ENCODE results near the gene SAPCD1.
"Not testable (repeated sequence)": the region's sequence is repeated elsewhere in the genome, so short reads cannot be mapped to it uniquely, and the experiment has no call there.

SAPCD1 gene

DNA sequence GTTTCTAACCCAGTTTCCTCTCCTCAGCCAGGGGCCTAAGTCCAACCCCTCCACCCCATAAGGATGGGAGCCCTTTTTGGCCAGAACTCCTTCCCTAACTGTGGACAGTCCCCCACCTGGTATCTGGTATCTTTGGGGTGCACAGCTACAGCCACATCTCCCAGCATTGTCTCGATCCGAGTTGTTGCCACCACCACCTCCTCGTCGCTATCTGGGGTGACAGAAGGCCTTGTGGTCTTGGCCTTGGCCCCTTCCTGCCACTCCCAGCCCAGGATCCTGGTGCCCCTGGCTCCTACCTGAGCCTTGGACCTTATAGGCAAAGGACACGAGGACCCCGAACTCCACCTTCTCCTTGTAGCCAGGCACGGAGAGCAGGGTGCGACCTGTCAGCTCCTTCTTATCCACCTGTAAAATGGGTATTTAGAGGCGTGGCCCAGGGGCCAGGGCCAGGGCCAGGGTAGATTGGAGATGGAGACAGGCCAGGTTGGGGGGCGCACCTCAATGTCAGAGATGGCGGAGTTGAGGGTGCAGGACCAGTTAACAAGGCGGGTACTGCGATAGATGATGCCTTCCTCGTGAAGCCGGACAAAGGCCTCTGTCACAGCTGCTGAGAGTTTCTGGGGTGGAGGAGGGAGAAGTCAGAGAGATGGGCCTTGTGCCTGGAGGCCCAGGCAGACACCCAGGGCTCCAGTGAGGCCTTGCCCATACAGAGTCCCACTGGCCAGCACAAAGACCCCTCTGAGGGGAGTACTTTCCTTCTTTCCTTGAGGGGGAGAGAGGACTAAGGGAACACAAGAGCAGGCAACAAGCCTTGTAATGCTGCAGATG is 21.9 kb downstream of the SAPCD1 start:
- Histone ChIP-seq H3K27me3 (ENCODE audit: control insufficient read depth, insufficient read depth, low read length) (no peaks in the 10 kb centered on the region), H3K27ac (ENCODE audit: low read length) (no peak overlapping the region), H3K9ac (ENCODE audit: low read length) (no peak overlapping the region), H3K9me3 (ENCODE audit: control insufficient read depth, low read depth, low read length) (no peaks in the 10 kb centered on the region), H3K4me1 (ENCODE audit: control insufficient read depth, low read depth, low read length) (no peaks in the 10 kb centered on the region), H3K36me3 (ENCODE audit: control insufficient read depth, low read depth, low read length) (peaks cover 60% of the 10 kb centered on the region), H3K4me3 (ENCODE audit: low read length) (no peak overlapping the region)

DNA sequence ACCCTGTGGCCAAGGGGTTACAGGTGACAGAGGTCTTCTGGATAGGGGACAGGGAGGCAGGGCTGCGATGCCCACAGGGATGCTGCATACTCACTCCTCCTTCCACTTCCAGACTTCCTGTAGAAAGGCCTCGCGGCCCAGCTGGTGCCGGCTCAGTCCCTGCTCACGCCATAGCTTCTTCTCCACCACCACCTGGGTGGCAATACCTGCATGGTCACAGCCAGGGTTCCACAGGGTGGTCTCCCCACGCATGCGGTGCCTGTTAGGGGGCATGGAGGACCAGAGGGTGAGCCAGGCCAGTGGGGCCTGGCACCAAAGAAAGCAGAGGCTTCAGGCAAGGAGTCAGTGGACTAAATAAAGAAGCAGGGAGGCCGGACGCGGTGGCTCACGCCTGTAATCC is 23.0 kb downstream of the SAPCD1 start:
- Histone ChIP-seq H3K27me3 (ENCODE audit: control insufficient read depth, insufficient read depth, low read length) (no peaks in the 10 kb centered on the region), H3K4me1 (ENCODE audit: control insufficient read depth, low read depth, low read length) (no peaks in the 10 kb centered on the region), H3K27ac (ENCODE audit: low read length) (no peak overlapping the region), H3K4me3 (ENCODE audit: low read length) (no peak overlapping the region), H3K36me3 (ENCODE audit: control insufficient read depth, low read depth, low read length) (peaks cover 57% of the 10 kb centered on the region), H3K9me3 (ENCODE audit: control insufficient read depth, low read depth, low read length) (no peaks in the 10 kb centered on the region), H3K9ac (ENCODE audit: low read length) (no peak overlapping the region)

DNA sequence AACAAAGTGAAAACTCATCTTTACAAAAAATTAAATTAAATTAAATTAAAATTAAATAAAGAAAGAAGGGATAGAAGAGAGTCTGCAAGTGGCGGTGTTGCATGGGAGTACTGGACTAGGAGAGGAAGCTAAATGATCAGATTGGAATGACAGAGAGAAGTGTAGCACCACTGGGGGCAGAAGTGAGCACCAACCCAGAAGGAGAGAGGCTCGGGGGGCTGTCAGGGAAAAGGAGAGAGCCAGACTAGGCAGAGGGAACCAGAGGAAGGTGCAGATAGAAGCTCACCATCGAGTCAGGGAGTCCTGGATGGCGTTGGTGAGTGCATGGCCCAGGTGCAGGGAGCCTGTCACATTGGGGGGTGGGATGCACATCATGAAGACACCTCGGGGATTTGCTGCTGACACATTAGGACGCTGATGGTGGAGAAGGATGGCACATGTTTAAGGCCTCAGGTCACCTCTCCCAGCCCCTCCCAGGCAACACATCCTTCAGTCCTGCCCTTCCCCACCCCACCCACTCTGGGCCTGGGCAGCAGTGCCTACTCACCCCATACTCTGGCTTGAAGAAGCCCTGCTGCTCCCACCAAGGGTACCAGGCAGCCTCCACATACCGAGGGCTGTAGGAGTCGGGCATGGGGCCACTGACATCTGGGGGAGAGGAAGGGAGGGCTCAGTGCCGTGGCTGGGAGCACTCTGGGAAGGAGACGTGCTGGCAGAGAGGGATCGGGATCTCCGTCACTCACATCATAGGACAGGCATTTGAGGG is 29.1 kb downstream of the SAPCD1 start:
- Histone ChIP-seq H3K9ac (ENCODE audit: low read length) (no peak overlapping the region), H3K36me3 (ENCODE audit: control insufficient read depth, low read depth, low read length) (peaks cover 33% of the 10 kb centered on the region), H3K9me3 (ENCODE audit: control insufficient read depth, low read depth, low read length) (no peaks in the 10 kb centered on the region), H3K4me3 (ENCODE audit: low read length) (no peak overlapping the region), H3K4me1 (ENCODE audit: control insufficient read depth, low read depth, low read length) (peaks cover 5% of the 10 kb centered on the region), H3K27ac (ENCODE audit: low read length) (no peak overlapping the region), H3K27me3 (ENCODE audit: control insufficient read depth, insufficient read depth, low read length) (no peaks in the 10 kb centered on the region)

DNA sequence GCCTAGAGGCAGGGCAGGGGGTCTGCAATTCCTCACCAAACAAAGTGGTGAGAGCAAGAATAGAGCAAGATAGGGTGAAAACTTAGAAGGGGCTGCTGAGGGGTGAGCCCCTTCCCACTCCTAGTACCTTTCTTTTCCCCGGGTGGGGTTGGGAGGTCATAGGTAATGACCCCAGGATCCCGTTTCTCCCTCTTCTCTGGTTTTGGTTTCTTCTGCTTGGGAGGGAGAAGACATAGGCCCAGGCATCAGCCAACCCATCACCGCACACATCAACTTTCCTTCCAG is 29.6 kb downstream of the SAPCD1 start:
- H3K4me1 ChIP-seq (ENCODE audit: control insufficient read depth, low read depth, low read length): peaks cover 5% of the 10 kb centered on the region
- no peaks in the 10 kb centered on the region for H3K9me3 ChIP-seq (ENCODE audit: control insufficient read depth, low read depth, low read length)
- H3K9ac ChIP-seq (ENCODE audit: low read length): no peak overlapping the region
- peaks cover 29% of the 10 kb centered on the region for H3K36me3 ChIP-seq (ENCODE audit: control insufficient read depth, low read depth, low read length)
- H3K27me3 ChIP-seq (ENCODE audit: control insufficient read depth, insufficient read depth, low read length): no peaks in the 10 kb centered on the region
- no peak overlapping the region for H3K27ac ChIP-seq (ENCODE audit: low read length)
- H3K4me3 ChIP-seq (ENCODE audit: low read length): no peak overlapping the region

DNA sequence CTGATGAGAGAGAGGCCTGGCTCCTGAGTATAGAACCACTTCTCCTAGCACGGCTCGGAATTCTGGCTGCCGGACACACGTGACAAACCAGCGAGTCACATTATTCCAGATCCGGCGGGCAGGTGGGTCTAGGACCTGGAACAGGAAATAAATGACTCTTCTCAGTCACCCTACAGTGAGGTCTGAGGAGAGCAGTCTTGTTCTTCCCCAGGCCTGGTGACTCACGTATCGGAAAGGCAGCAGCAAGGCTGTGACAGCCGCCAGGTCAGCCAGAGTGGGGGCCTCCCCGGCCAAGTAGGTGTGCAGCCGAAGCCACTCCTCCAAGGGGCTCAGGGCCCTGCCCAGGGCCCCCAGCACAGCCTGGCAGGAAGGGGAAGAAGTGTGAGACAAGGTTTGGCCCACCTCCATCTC is 30.3 kb downstream of the SAPCD1 start:
- Histone ChIP-seq H3K4me3 (ENCODE audit: low read length) (no peak overlapping the region), H3K27me3 (ENCODE audit: control insufficient read depth, insufficient read depth, low read length) (no peaks in the 10 kb centered on the region), H3K27ac (ENCODE audit: low read length) (no peak overlapping the region), H3K4me1 (ENCODE audit: control insufficient read depth, low read depth, low read length) (peaks cover 5% of the 10 kb centered on the region), H3K9ac (ENCODE audit: low read length) (no peak overlapping the region), H3K36me3 (ENCODE audit: control insufficient read depth, low read depth, low read length) (peaks cover 33% of the 10 kb centered on the region), H3K9me3 (ENCODE audit: control insufficient read depth, low read depth, low read length) (no peaks in the 10 kb centered on the region)

DNA sequence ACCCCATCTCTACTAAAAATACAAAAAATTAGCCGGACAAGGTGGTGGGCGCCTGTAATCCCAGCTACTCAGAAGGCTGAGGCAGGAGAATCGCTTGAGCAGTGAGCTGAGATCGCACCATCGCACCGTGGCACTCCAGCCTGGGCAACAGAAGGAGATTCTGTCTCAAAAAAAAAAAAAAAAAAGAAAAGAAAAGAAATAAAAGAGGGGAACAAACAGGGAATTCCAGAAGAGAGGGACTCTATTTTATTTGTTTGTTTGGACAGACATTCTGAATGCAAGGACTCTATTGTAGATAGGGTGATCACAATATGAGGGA is 31.4 kb downstream of the SAPCD1 start:
- peaks cover 37% of the 10 kb centered on the region for H3K36me3 ChIP-seq (ENCODE audit: control insufficient read depth, low read depth, low read length)
- H3K4me1 ChIP-seq (ENCODE audit: control insufficient read depth, low read depth, low read length); H3K27me3 ChIP-seq (ENCODE audit: control insufficient read depth, insufficient read depth, low read length); H3K27ac ChIP-seq (ENCODE audit: low read length); H3K9me3 ChIP-seq (ENCODE audit: control insufficient read depth, low read depth, low read length); H3K9ac ChIP-seq (ENCODE audit: low read length): not testable (repeated sequence)
- peak overlapping the region; percentile 100 for H3K4me3 ChIP-seq (ENCODE audit: low read length)

DNA sequence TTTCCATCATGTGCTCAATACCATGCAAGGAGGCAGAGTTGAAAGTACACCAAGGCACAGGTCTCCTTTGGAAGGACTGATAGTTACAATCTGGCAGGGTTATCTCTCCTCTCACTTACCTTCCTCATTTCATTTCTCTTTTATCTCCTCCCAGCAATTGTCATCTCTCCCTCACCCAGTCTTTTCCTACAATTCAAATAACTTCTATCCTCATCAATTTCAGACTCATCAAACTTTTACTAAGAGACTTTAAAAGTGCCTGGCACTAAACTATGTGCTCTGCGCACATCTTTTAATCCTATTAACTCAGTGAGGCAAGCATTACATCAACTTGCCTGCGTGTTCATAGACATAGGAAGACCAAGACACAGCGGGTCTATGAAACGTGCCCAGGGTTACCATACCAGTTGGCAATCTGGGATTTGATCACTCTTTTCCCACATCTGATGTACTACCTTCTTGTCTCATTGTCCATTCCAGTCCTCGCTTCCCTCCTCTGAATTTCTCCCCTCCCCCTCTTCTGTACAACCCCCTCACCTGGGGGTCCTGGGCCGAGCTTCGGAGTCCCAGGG is 31.9 kb downstream of the SAPCD1 start:
- Histone ChIP-seq H3K27ac (ENCODE audit: low read length) (no peak overlapping the region), H3K27me3 (ENCODE audit: control insufficient read depth, insufficient read depth, low read length) (no peaks in the 10 kb centered on the region), H3K4me1 (ENCODE audit: control insufficient read depth, low read depth, low read length) (peaks cover 5% of the 10 kb centered on the region), H3K36me3 (ENCODE audit: control insufficient read depth, low read depth, low read length) (peaks cover 34% of the 10 kb centered on the region), H3K9me3 (ENCODE audit: control insufficient read depth, low read depth, low read length) (no peaks in the 10 kb centered on the region), H3K9ac (ENCODE audit: low read length) (peak overlapping the region; percentile 99), H3K4me3 (ENCODE audit: low read length) (peak overlapping the region; percentile 100)

DNA sequence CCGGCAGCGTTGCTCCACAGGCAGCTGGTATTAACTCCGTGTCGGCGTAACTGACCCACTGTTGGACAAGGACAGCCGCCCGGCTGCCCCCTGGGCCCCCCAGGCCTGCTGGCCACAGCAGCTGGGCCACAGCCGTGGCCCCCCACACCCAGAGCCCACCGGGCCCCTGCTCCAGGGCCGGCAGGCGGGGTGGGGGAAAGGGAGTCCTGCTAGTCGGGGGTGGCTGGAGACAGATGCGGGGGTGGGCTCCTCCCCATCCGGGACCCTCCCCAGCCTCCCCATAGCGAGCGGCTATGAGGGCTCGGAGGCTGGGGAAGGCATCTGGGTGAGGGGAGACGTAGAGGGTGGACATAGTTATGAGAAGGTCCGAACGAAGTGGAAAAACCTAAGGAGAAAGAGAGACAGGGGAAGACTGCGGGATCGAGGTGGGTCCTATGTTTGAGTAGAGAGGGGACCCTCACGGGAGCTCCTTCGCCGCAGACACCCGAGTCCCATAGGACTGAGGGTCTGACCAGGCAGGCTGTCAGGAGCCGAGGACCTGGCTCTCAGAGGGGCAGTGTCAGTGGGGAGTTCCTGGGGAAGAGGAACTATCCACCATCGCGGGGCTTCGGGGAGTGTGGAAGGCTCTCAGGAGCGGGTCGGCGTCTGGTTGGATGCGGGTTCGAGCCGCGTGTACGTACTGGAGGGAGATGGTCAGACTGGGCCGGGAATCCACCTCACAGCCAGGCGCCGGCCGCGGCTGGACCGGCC is 32.6 kb downstream of the SAPCD1 start:
- Histone ChIP-seq H3K4me3 (ENCODE audit: low read length) (peak overlapping the region; percentile 100), H3K27ac (ENCODE audit: low read length) (peak overlapping the region; percentile 81), H3K4me1 (ENCODE audit: control insufficient read depth, low read depth, low read length) (peaks cover 5% of the 10 kb centered on the region), H3K9ac (ENCODE audit: low read length) (peak overlapping the region; percentile 99), H3K27me3 (ENCODE audit: control insufficient read depth, insufficient read depth, low read length) (no peaks in the 10 kb centered on the region), H3K36me3 (ENCODE audit: control insufficient read depth, low read depth, low read length) (peaks cover 30% of the 10 kb centered on the region), H3K9me3 (ENCODE audit: control insufficient read depth, low read depth, low read length) (no peaks in the 10 kb centered on the region)

DNA sequence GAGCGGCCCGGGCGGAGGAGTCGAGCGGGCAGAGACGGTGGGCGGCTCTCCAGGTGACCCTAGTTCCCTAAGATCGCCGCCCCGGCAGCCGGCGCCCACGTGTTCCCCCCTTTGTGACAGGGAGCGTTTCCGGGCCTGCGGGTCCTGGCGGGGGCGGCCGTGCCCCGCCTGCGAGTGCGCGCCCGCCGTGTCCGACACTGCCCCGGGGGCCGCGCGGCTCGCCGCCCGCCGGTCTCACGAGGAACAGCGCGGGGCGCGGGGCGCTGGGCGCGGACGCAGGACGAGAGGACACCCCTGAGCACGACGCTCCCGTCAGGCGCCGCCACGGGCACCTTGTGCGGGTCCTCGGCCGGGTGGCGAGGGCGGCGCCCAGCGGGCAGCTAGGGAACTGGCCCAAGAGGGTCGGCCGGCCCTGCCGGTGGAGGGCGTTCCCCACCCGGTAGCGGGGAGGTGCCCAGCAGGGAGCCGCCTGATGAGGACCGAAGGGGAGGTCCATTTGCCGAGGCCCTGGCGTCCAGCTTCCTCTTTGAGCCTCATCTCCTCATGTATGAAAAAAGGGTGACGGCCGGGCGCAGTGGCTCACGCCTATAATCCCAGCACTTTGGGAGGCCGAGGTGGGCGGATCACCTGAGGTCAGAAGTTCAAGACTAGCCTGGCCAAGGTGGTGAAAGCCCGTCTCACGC is 33.3 kb downstream of the SAPCD1 start, which contains the start of gene VARS1:
Gene VARS1, minus strand, starts transcription at position 137 of the 683 bp plus-strand sequence. CDS start 535 bp downstream, outside the sequence.
- Histone ChIP-seq H3K27me3 (ENCODE audit: control insufficient read depth, insufficient read depth, low read length) (no peaks in the 10 kb centered on the region), H3K36me3 (ENCODE audit: control insufficient read depth, low read depth, low read length) (peaks cover 23% of the 10 kb centered on the region)

DNA sequence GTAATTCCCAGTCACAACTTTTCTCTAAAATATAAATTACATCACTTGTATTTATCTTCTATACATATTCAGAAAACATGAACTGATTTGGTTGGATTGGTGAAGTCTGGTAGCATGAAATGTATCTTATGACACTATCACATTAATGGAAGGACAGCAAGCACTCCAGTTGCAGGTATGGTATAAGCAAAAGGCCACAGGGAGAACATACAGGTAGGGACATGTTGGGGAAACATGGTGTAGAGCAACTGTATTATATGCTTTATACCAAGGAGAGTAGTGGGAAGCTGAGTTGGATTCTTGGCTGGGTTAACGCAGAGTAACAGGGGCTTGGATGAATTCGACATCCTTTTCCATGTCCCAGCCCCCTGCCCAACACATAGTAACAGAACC is 34.5 kb downstream of the SAPCD1 start:
- H3K4me3 ChIP-seq (ENCODE audit: low read length): no peak overlapping the region
- peaks cover 5% of the 10 kb centered on the region for H3K4me1 ChIP-seq (ENCODE audit: control insufficient read depth, low read depth, low read length)
- H3K27ac ChIP-seq (ENCODE audit: low read length): no peak overlapping the region
- H3K27me3 ChIP-seq (ENCODE audit: control insufficient read depth, insufficient read depth, low read length): no peaks in the 10 kb centered on the region
- no peak overlapping the region for H3K9ac ChIP-seq (ENCODE audit: low read length)
- peaks cover 19% of the 10 kb centered on the region for H3K36me3 ChIP-seq (ENCODE audit: control insufficient read depth, low read depth, low read length)
- no peaks in the 10 kb centered on the region for H3K9me3 ChIP-seq (ENCODE audit: control insufficient read depth, low read depth, low read length)

More for the DNA sequence above, 33.3 kb downstream of the SAPCD1 start, which contains the start of gene VARS1:
- Histone ChIP-seq H3K4me3 (ENCODE audit: low read length) (peak within 1 kb of the TSS; percentile 100), H3K9ac (ENCODE audit: low read length) (peak within 1 kb of the TSS; percentile 99), H3K9me3 (ENCODE audit: control insufficient read depth, low read depth, low read length) (no peaks in the 10 kb centered on the region), H3K27ac (ENCODE audit: low read length) (peak within 1 kb of the TSS; percentile 81), H3K4me1 (ENCODE audit: control insufficient read depth, low read depth, low read length) (peaks cover 5% of the 10 kb centered on the region)

DNA sequence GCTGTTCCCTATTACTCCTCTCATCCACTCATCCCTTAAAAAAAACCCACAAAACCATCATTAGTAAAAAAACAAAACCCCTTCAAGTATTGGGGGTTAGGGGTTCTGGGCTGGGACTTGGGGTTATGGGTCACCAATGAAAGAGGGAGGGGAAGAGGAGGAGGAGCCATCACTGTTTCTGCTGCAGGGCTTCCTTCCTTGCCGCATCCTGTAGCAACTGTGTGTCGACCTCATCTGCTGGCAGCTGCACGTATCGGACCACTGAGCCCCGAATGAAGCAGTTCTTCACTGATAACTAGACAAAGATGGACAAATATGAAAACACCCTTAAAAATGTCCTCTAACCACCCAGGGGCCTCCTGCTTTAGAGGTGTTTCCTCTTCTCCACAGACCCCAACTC is 35.1 kb downstream of the SAPCD1 start:
- Histone ChIP-seq H3K36me3 (ENCODE audit: control insufficient read depth, low read depth, low read length) (peaks cover 13% of the 10 kb centered on the region), H3K27me3 (ENCODE audit: control insufficient read depth, insufficient read depth, low read length) (no peaks in the 10 kb centered on the region), H3K4me1 (ENCODE audit: control insufficient read depth, low read depth, low read length) (peaks cover 5% of the 10 kb centered on the region), H3K27ac (ENCODE audit: low read length) (no peak overlapping the region), H3K4me3 (ENCODE audit: low read length) (no peak overlapping the region), H3K9ac (ENCODE audit: low read length) (no peak overlapping the region), H3K9me3 (ENCODE audit: control insufficient read depth, low read depth, low read length) (no peaks in the 10 kb centered on the region)

Measured in iPS-18a (cell line).